Activated CD4-positive, alpha-beta T cell treated with anti-CD3 and anti-CD28 coated beads, Interleukin-2, amount 10 ng/mL, durations not matched to agents 7 days and 5 days (primary cell): ENCODE data around the gene TAF10. TPM values are rescaled to one million over a fixed set of nuclear protein-coding genes. Genes with fewer than 3 reads are reported as not detected.
A peak's percentile ranks its signal among the peaks of the same experiment; 100 is the strongest.

Experiments
- CTCF ChIA-PET: fragments of 350-600 bp; sonication (Branson Sonifier 250); formaldehyde crosslinking; loops from one replicate; lab custom pipeline; 2021; ENCODE audit warnings: antibody characterized with exemption; lab: Charles Lee
- POLR2A ChIA-PET: fragments of 350-600 bp; sonication (Branson Sonifier 250); formaldehyde crosslinking; loops from one replicate; lab custom pipeline; 2021; ENCODE audit warnings: antibody characterized with exemption; lab: Charles Lee
- DNase-seq: peaks from one replicate; pipeline ENCODE4 v3.0.0-alpha.2; 2020
- H3K27ac Mint-ChIP-seq: one replicate; pipeline ENCODE4 v1.8.0; 2021; ENCODE audit warnings: mild to moderate bottlenecking, moderate library complexity, mixed read lengths
- H3K27me3 Mint-ChIP-seq: one replicate; pipeline ENCODE4 v1.8.0; 2021; ENCODE audit warnings: mixed read lengths
- H3K36me3 Mint-ChIP-seq: one replicate; pipeline ENCODE4 v1.8.0; 2021; ENCODE audit warnings: low read depth, mixed read lengths
- H3K4me1 Mint-ChIP-seq: one replicate; pipeline ENCODE4 v1.8.0; 2021; ENCODE audit warnings: mixed read lengths
- H3K4me3 Mint-ChIP-seq: one replicate; pipeline ENCODE4 v1.8.0; 2021; ENCODE audit warnings: mild to moderate bottlenecking, moderate library complexity, mixed read lengths
- H3K9me3 Mint-ChIP-seq: one replicate; pipeline ENCODE4 v1.8.0; 2021; ENCODE audit warnings: mixed read lengths
- total RNA-seq, 2 experiments: library from RNA; stranded (reverse); gene quantifications; one replicate each; pipeline ENCODE4 v1.2.3, GENCODE V29; 2021

Gene TAF10
- total RNA-seq, 2 experiments from 2014 or later: 138 to 156 TPM

DNA sequence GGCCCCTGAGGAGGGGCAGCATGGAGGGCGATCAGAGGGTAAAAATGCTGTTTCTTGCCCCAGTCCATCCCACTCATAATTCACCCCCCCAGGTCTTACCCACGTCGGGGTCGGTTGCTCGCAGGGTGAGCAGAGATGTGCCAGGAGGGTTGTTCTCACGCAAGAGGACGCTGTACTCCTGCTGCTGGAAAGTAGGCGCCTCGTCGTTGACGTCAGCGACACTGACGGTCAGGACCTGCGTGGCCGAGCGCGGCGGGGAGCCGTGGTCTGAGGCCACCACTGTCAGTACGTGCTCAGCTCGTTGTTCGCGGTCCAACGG, 17.5 kb upstream of the TAF10 start:
- Mint-ChIP-seq H3K4me1 (peaks cover 27% of the 10 kb centered on the region), H3K36me3 (no peaks in the 10 kb centered on the region), H3K9me3 (no peaks in the 10 kb centered on the region), H3K4me3 (no peak overlapping the region), H3K27me3 (no peaks in the 10 kb centered on the region), H3K27ac (no peak overlapping the region)
- DNase-seq: no peak
- ChIA-PET POLR2A (no interaction called here), CTCF (interaction anchor here (1.2 kb wide), 1 partner anchor 9 kb away, joined by 3 read pairs; no protein-coding TSS in a partner anchor)

DNA sequence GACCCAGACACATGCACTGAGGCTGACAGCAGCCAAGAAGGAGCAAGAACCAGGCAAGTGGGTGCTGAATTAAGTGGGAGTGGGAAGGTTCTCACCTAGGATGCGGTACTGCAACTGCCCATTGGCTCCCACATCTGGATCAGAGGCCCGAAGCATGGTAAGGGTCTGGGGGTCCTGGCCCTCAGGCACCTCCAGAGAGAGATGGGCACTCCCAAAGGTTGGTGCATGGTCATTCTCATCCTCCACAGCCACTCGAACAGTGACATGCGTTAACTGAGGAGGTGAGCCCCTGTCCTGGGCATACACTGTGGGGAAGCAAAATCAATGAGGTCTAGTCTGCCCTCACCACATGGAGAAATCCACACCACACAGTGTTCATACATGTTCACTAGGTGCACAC, 16.5 kb upstream of the TAF10 start:
- Mint-ChIP-seq H3K36me3 (no peaks in the 10 kb centered on the region), H3K4me3 (no peak overlapping the region), H3K27ac (no peak overlapping the region), H3K9me3 (no peaks in the 10 kb centered on the region), H3K27me3 (no peaks in the 10 kb centered on the region), H3K4me1 (peaks cover 27% of the 10 kb centered on the region)
- DNase-seq: no peak
- CTCF ChIA-PET: interaction anchor here (1.0 to 1.2 kb wide), 2 partner anchors 10 to 18 kb away, joined by 3 read pairs; no protein-coding TSS in a partner anchor
- POLR2A ChIA-PET: no interaction called here

DNA sequence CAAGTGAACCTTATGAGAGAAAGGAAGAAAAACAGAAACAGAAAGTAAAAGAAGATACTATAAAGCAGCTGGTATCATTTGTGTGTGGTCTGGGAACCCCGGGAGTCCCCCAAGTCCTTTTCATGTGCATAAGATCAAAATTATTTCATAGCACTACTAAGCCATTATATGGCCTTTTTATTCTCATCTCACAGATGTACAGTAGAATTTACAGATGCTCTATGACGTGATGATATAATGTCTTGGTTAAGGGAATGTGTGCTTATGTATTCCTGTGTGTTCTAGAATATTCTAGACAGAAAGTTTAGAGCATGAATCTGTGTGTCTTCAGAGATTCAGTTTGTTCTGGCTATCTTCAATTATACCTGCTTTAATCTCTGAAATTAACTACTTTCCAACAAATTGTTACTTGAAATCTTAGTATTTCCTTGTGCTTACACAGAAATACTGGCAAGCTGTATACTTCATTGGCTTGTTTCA, 15.8 kb upstream of the TAF10 start:
- H3K27ac Mint-ChIP-seq: peak overlapping the region; percentile 79

DNA sequence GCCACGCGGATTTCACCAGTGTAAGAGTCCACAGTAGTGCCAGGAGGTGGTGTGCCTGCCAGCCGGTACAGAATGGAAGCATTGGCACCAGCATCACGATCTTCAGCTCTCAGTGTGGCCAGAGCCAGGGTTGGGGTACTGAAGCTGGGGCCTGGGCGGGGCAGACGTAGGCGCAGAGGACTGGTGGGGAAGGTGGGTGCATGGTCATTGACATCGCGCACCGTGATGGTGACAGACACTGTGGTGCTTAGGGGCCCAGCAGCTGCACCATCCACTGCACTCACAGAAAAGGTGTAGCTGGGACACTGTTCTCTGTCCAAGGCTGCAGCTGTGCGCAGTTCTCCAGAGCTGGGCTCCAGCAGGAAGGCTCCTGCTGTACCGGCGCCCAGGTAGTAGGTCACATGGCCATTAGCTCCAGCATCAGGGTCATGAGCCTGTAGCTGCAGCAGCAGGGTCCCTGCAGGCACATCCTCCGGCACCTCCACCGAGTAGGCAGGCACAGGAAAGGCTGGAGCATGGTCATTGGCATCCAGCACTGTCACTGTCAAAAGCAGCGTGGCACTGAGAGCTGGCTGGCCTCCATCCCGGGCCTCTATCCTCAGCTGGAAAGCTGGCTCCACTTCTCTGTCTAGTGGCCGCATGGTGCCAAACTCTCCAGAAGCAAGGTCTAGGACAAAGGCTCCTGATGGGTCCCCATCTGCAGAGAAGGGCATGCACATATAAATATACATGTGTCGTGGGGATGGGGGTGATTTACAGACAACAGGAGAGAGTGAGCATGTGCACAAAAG, 15.2 kb upstream of the TAF10 start:
- POLR2A ChIA-PET: interaction anchor here (1.0 to 1.1 kb wide), 2 partner anchors 9 to 11 kb away, joined by 3 read pairs; no protein-coding TSS in a partner anchor
- Mint-ChIP-seq H3K4me1 (peaks cover 27% of the 10 kb centered on the region), H3K9me3 (no peaks in the 10 kb centered on the region), H3K27ac (peak overlapping the region; percentile 79), H3K27me3 (no peaks in the 10 kb centered on the region), H3K4me3 (peak overlapping the region; percentile 12), H3K36me3 (no peaks in the 10 kb centered on the region)
- no peak for DNase-seq
- CTCF ChIA-PET: interaction anchor here (1.0 to 1.9 kb wide), 5 partner anchors 10 to 56 kb away, joined by 4 to 8 read pairs (median 4); partner anchors contain the start of gene MRPL17

More for the DNA sequence above, 15.8 kb upstream of the TAF10 start:
- POLR2A ChIA-PET: interaction anchor here (1.0 to 1.1 kb wide), 2 partner anchors 10 to 12 kb away, joined by 3 read pairs; no protein-coding TSS in a partner anchor
- CTCF ChIA-PET: interaction anchor here (1.0 to 1.9 kb wide), 5 partner anchors 10 to 55 kb away, joined by 3 to 8 read pairs (median 4); partner anchors contain the start of gene MRPL17
- DNase-seq: peak; percentile 45
- Mint-ChIP-seq H3K4me3 (peak overlapping the region; percentile 12), H3K9me3 (no peaks in the 10 kb centered on the region), H3K27me3 (no peaks in the 10 kb centered on the region), H3K4me1 (peaks cover 27% of the 10 kb centered on the region), H3K36me3 (no peaks in the 10 kb centered on the region)

DNA sequence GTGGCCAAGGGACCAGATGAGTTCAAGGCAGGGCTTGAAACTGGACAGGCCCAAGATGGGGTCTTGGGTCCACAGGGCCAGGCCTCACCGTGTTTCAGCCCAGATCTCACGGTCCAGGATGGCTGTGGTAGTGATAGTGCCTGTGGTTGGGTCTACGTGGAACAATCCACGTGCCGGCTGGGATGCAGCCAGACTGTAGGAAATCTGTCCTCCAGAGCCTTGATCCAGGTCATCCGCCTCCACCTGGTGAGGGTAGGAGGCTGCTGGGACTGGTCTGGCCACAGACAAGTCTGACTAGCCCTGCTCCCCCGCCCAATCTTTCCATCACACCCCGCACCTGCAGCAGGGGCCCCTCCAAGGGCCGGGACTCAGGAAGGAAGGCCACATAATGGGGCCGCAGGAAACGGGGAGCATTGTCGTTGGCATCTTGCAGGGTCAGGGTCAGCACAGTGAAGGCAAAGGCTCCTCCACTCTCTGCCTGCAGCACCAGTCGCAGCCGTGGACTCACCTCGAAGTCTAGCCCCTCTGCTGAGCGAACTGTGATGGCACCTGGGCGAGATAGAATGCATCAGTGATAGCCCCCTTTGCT, 13.9 kb upstream of the TAF10 start:
- Mint-ChIP-seq H3K27me3 (no peaks in the 10 kb centered on the region), H3K4me3 (no peak overlapping the region), H3K4me1 (peaks cover 22% of the 10 kb centered on the region), H3K27ac (no peak overlapping the region), H3K36me3 (no peaks in the 10 kb centered on the region), H3K9me3 (no peaks in the 10 kb centered on the region)
- no peak for DNase-seq
- ChIA-PET CTCF (interaction anchor here (1.0 to 1.9 kb wide), 2 partner anchors 8 to 11 kb away, joined by 3 to 8 read pairs; no protein-coding TSS in a partner anchor), POLR2A (no interaction called here)

DNA sequence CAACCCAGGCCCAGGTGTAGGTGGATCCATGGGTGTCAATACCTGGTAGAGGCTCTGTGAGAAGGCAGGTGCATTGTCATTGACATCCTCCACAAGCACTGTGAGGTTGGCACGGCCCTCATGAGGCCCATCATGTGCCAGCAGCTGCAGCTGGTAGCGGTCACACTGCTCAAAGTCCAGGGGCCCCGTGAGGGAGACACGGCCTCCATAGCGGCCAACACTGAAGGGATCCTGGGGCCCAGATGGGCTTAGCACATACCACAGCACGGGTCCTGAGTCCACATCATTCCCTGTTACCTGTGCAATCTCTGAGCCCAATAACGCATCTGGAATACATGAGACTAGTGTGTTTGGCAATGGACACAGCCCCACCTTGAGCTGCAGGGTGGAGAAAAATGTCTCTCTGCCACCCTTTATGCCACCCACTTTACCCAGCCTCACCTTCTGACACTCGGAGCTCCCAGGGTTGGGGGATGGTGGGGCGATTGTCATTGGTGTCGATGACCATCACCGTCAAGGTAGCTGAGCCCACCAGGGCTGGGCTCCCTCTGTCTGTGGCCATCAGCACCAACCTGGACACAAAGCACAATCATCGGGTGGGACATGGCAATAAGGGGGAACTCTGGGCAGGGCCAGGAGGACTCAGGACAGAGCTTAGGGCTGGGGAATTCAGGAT, 13.3 kb upstream of the TAF10 start:
- Mint-ChIP-seq H3K27me3 (no peaks in the 10 kb centered on the region), H3K4me1 (peaks cover 22% of the 10 kb centered on the region), H3K9me3 (no peaks in the 10 kb centered on the region), H3K4me3 (no peak overlapping the region), H3K27ac (no peak overlapping the region), H3K36me3 (no peaks in the 10 kb centered on the region)
- CTCF ChIA-PET: interaction anchor here (0.9 to 1.0 kb wide), 3 partner anchors 12 to 58 kb away, joined by 3 to 4 read pairs (median 3); partner anchors contain the start of gene MRPL17
- POLR2A ChIA-PET: no interaction called here
- no peak for DNase-seq

DNA sequence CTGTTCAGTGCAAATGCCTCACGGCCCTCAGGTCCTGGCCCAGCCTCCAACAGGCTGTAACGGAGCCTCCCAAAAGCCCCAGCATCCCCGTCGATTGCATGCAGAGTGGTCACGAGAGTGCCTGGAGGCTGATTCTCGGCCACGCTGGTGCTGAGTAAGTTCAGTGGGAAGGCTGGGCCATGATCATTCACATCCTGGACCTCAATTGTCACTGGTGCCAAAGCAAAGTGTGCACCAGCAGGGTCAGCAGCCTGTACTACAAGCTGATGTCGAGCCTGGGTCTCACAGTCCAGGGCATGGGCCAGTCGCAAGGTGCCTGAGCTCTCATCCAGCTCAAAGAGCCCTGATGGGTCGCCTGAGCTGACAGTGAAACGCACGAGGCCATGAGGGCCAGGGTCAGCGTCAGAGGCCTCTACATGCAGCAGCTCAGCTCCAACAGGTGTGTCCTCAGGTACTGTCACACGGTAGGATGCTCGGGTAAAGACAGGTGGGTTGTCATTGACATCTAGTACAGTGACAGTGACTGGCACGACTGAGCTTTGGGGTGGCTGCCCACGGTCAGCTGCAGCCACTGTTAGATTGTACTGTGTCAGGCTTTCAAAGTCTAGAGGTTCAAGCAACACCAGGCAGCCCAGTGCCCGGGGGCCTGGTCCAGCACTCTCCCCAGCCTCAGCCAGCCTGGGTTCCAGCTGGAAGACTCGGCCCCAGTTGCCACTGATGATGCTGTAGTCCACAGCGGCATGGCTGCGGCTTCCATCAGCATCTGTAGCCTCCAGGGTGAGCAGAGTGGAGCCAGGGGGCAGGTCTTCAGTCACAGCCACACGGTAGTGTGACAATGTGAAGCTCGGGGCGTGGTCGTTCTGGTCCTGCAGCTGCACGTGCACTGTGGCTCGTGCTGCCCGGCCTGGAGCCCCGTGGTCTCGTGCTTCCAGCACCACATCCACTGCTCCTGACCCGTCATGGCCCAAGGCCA, 11.7 kb upstream of the TAF10 start:
- Mint-ChIP-seq H3K27me3 (no peaks in the 10 kb centered on the region), H3K4me3 (no peak overlapping the region), H3K36me3 (no peaks in the 10 kb centered on the region), H3K4me1 (peaks cover 22% of the 10 kb centered on the region), H3K27ac (no peak overlapping the region), H3K9me3 (no peaks in the 10 kb centered on the region)
- ChIA-PET POLR2A (no interaction called here), CTCF (interaction anchor here (1.0 to 3.3 kb wide), 3 partner anchors 7 to 20 kb away, joined by 3 to 11 read pairs (median 6); partner anchors contain the start of gene TAF10)
- DNase-seq: no peak

DNA sequence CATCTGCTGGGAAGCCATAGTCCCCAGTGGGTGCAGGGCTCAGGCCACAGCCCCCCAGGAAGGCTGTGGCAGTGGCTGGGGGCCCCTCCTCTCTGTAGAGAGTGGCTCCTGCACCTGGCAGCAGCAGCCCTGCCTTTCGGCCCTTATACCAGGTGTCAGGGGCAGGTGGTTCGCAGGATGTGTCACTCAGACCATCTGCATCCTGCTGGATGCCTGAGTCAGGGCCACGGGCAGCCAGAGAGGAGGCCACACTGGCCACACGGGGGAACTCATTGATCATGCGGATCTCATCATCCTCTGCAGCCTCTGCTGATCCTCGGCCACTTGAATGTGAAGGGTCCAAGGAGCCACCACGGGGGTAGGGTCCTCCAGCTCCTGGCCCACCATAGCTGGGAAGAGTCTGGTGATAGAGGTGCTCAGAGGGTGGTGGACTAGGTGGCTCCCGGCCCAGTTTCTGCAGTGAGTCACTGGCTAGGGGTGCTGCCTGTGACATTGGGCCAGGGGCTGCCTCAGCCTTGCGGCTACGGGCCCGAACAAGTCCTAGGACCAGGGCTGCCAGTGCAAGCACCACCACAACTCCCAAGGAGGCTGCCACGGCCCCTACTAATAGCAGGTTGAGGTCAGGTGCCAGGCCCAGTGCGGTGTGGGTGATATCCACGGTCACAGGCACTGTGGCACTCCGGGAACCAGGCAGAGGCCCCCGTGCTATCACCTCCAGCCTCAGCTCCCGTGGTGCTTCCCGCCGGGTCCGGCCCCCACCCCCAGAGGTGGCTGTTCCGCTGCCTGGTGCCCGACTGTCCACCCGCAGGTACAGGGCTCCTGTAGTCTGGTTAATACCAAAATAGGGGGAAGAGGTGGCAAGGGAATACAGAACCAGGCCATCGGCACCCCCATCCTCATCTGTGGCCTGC, 10.5 kb upstream of the TAF10 start:
- no peak overlapping the region for H3K27ac Mint-ChIP-seq
- ChIA-PET POLR2A (no interaction called here), CTCF (interaction anchor here (0.8 to 3.3 kb wide), 5 partner anchors 9 to 73 kb away, joined by 3 to 11 read pairs (median 5); partner anchors contain the start of gene TAF10)
- peaks cover 12% of the 10 kb centered on the region for H3K4me1 Mint-ChIP-seq
- no peaks in the 10 kb centered on the region for H3K36me3 Mint-ChIP-seq
- no peaks in the 10 kb centered on the region for H3K9me3 Mint-ChIP-seq
- no peak overlapping the region for H3K4me3 Mint-ChIP-seq
- DNase-seq: no peak
- H3K27me3 Mint-ChIP-seq: no peaks in the 10 kb centered on the region

DNA sequence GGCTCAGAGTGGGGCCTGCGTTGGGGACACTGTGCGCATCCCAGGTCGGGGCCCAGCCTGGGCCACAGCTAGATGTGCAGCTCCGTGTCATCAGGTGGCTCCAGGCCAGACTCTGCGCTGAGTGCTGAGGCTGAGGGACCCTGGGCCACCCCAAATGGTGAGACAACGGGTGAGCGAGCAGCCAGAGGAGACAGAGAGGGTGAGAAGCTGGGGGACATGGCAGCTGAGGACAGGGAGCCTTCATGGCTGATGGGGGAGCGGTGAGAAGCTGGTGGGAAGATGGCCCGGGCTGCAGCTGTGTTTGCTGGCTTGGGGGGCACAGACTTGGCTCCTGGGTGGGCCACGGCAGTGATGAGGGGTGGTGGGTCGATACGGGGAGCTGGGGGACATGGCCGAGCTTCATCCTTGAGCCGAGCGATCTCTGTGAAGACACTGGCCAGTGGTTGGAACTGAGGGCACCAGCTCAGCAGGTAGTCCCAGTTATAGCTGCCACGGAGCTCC, 9.7 kb upstream of the TAF10 start:
- Mint-ChIP-seq H3K27me3 (no peaks in the 10 kb centered on the region), H3K9me3 (no peaks in the 10 kb centered on the region), H3K4me1 (peaks cover 7% of the 10 kb centered on the region), H3K4me3 (no peak overlapping the region), H3K36me3 (no peaks in the 10 kb centered on the region), H3K27ac (no peak overlapping the region)
- no peak for DNase-seq
- ChIA-PET CTCF (interaction anchor here (0.8 to 3.3 kb wide), 7 partner anchors 9 to 124 kb away, joined by 3 to 11 read pairs (median 4); partner anchors contain the start of gene TAF10), POLR2A (no interaction called here)

DNA sequence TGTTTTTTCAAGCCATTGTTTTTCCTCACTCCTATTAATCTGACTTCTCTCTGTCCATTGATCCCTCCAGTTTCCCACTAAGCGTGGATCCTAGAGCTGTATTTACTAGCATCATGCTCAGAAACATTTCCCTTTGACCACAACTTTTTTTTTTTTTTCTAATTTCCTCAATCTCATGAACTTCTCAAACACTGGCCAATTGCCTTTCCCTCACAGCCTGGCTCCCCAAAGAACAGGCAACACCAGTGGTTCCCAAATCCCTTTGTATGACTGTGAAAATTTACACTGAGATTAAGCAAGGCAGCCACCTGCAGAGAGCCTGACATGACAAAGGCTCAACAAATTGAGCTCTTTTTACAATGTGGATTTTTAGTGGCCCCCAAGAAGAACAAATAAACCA, 8.6 kb upstream of the TAF10 start:
- no peak for DNase-seq
- Mint-ChIP-seq H3K4me3 (no peak overlapping the region), H3K9me3 (no peaks in the 10 kb centered on the region), H3K27me3 (no peaks in the 10 kb centered on the region), H3K4me1 (peaks cover 6% of the 10 kb centered on the region), H3K27ac (no peak overlapping the region), H3K36me3 (peaks cover 7% of the 10 kb centered on the region)
- CTCF ChIA-PET: interaction anchor here (1.1 to 3.3 kb wide), 6 partner anchors 8 to 134 kb away, joined by 3 to 11 read pairs (median 5); partner anchors contain the start of gene TAF10
- POLR2A ChIA-PET: no interaction called here
